T-helper 1 cell treated with Interleukin-12 subunit alpha and Interleukin-12 subunit beta and Interleukin-4 antibody, amounts not matched to agents 30 ng/mL and 1 ng/mL, for 36 hours (primary cell): ENCODE results near the gene GALT. TPM values are rescaled to one million over a fixed set of nuclear protein-coding genes. Genes with fewer than 3 reads are reported as not detected.

ENCODE experiments used
- intact Hi-C: fragments of 100-400 bp; cut with micrococcal nuclease; formaldehyde crosslinking; loops from one replicate; pipeline ENCODE4 v1.15.1; 2024
- total RNA-seq: library from RNA; stranded (reverse); gene quantifications from 2 replicates; pipeline ENCODE4 v1.2.3, GENCODE V29; 2022

GALT gene
- total RNA-seq = 108 and 110 TPM in 2 replicates

DNA sequence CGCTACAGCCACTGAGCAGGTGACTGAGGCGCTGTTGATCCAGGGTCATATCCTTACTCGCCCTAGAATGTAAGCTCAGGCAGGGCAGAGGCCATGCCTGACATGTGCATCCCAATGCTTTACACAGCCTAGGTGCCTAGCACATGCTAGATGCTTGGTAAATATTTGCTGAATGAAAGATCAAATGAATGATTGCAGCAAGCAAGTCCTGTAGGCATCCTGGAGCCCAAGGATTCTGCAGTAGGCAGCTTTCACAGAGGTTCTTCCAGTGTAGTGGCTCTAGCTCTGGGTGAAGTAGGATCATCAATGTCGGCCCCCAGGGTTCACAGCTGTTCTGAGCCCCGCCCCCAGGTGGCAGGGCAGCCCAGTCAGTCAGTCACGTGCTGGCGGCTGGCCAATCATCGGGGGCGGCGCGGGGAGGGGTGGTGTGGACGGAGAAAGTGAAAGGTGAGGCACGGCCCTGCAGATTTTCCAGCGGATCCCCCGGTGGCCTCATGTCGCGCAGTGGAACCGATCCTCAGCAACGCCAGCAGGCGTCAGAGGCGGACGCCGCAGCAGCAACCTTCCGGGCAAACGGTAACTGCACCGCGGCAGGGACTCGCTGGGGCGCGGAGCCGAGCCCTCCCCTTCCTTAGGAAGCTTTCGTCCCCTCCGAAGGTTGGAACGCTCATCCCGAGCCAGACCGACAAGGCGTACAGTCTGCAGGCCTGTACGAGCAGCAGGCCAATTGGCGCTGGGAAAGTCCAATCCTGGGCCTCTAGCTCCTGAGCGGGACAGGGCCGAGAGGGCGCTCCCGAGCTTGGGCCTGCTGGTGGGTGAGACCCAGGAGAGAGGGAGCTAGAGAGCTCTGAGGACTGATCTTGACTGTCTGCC, at the start of gene GALT:
Gene GALT (plus strand): TSS at position 465 of the 873 bp plus-strand sequence. CDS start 30 bp downstream, at position 495.
- intact Hi-C loops = loop anchor here (1.0 to 10.0 kb wide), 8 partner anchors 8 to 1758 kb away; partner anchors contain the start of genes DNAI1, DNAJB5, FAM219A and RNF38

- intact Hi-C loops = no loop called here
Measured at GRCh38 chr9:34599546-34599945, 46.9 kb upstream of the GALT start.

DNA sequence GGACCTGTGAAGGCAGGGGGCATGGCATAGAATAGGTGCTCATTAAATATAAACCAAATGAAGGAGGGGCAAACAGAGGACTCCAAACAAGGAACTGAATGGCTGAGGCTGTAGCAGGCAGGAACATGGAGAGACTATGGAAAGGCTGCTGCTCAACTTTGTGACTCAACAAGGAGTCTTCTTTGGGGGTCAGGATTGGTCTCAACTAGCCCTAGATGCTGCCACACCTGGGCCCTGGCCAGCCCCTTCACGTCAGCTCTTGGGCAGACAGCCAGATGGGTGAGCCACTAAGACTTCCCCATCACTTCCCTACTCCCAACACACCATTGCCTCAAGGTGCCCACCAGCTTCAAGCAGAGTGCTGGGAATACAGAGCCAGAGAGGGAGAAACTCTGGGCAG, 45.6 kb upstream of the GALT start:
- intact Hi-C loops = no loop called here

- intact Hi-C loops = no loop called here
Measured at GRCh38 chr9:34601937-34602573, 44.4 kb upstream of the GALT start.

GRCh38 chr9:34603610-34604231, 42.8 kb upstream of the GALT start:
- intact Hi-C loops = loop anchor here (1.0 kb wide), 4 partner anchors 12 to 166 kb away; no protein-coding TSS in a partner anchor

- intact Hi-C loops = no loop called here
Measured at GRCh38 chr9:34606190-34606589, 40.3 kb upstream of the GALT start.

GRCh38 chr9:34606905-34607304, 39.6 kb upstream of the GALT start:
- intact Hi-C loops = no loop called here

DNA sequence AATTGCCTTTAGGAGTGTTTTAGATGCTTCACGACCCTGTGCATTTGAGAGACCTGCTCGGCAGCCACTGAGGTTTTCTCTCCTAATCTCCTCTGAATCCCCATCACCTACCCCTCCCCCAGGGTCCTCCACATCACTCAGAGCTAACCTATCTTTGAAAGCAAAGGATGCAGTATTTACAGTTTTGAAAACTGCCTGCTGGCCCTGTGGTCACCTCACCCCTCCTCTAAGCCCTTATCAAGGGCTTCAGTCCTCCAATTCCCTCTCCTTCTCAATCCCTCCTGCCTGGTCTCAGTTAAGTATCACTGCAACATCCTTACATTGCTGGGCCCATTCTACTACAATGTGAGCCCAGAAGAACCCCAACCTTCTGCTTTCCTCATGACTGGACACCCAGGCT, 39.1 kb upstream of the GALT start:
- intact Hi-C loops = no loop called here

DNA sequence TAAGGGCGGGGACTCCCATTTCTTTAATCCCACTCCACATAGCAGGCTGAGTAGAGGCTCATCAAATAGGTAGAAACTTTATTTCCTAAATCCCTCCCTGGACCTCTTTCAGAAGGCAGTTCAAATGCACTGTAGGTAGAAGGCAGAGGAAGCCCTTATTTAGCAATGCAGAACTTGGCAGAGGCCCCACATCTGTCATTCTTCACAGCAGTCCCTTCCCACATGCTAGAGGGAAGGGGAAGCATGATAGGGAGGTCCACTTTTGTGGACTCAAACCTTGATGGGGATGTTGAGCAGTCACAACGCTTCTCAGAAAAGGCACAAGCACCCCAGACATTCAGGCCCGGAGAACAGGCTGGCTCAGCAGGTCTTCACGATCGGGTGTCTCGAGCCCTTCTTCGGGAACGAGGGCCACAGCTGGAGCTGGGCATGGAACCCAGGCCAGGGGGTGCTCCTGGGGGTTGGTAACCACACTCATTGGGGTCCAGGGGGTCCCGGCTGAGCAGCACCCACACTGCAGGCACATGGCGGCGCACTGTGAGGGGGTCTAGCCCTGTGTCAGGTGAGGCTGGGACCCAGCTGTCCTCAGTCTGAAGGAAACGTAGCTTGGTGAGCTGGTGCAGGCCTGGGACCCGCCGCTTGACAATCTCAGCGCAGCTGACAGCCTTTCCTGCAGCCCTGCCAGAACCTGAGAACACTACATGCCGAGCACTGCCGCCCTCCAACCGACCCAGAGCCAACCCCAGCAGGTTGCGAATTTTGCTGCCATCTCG, 35.9 kb upstream of the GALT start:
- intact Hi-C loops = loop anchor here (5.0 kb wide), 2 partner anchors 377 to 462 kb away; partner anchors contain the start of genes DNAJB5 and VCP

DNA sequence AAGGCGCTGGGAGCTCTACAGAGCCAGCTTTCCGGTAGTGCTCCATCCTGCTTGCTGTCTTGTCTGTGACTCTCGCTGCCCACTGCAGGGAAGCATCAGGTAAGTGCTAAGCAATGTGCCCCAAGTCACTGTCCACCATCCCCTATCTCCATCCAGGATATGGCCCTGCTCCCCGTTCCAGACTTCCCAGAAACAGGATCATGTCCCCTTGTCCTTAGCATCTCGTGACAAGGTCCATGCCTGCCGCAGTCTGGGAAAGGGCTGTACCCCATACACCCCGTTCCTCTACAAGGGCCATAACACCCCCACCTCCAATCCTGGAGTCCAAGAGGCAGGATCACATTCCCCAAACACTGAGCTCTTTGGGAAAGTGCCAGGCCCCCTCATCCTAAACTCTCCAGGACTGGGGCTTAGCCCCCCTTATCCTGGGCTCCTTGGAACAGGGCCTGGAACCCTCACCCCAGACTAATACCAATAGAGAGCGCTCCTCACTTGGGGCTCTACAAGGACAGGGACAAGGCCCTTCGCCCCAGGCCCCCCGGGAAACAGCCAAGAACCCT, 35.1 kb upstream of the GALT start:
- intact Hi-C loops = loop anchor here (5.0 kb wide), 2 partner anchors 376 to 461 kb away; partner anchors contain the start of genes DNAJB5 and VCP

DNA sequence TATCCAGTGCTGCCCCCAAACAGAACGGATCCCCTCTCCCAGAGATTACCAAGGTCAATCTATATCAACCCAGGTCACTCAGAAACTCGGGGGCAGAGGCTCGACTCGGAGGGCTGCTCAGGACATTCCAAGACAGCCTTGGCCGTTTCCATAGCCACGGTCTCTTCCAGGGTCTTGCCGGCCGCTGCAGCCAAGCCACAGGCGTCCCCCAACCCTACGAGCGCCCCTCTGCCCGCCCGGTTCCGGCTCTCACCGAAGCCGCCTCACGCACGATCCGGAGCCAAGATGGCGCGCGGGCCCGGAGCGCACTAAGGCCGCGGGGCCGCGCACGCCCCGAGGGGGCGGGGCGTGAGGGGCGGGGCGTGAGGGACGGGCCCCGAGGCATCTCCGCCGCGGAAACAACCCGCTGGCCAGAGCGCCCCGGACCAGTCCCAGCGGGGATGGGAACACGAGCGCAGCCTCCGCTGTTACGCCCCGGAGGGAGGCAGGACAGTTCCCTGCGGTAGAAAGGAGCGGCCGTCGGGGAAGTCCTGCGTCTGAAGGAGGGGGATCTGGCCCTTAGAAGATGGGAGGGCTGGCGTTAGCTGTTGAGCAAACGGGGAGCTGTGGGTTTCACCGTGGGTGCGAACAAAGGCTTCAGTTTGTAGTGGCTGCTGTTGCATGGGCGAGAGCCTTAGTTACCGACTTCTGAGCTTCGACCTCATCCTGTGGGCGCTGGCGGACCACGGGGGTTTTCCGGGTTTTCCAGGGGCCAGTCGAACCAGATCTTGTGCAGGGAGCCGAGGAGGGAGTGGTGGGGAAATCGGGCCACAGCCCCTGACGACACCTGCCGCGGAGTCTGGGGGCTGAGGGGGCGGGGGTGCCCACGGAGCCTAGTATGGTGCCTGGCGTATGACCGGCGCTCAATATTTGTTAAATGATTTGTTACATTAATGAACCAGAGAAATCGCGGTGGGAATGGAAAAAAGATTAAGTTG, 34.4 kb upstream of the GALT start, which contains the start of gene RPP25L:
Gene RPP25L (minus strand): TSS at position 287 of the 977 bp plus-strand sequence. CDS start 801 bp downstream, outside the sequence.
- intact Hi-C loops = loop anchor here (1.0 to 5.0 kb wide), 15 partner anchors 8 to 796 kb away; partner anchors contain the start of genes ARID3C, DCTN3, DNAI1 and DNAJB5

DNA sequence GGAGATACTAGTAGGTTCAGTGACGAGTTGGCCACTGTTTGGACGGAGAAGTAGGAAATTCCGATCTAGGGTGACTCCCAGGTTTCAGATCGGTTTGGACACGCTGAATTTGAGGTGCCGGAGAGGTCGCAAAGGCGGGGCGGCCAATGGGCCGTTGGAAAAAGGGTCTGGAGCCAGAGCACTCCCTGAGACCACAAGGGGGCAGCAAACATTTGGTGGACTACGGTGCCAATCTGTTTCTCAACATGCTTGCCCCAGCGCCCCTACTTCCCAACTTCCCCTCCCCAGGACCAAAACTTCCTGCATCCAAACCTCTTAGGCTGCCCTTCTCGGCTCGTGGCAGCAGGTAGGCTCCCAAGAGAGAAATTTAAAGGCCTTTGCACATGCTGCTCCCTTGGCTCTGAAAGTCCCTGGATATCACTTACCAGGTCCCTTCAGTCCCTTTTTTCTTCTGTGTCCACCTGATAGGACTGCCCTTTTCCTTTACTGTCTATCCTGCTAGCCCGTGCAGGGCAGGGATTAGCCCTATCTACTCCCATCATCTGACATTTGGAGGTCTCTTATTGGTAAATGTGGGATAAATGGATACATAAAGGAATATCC, 33.6 kb upstream of the GALT start:
- intact Hi-C loops = loop anchor here (1.0 to 5.0 kb wide), 15 partner anchors 7 to 797 kb away; partner anchors contain the start of genes ARID3C, DCTN3, DNAI1 and DNAJB5

DNA sequence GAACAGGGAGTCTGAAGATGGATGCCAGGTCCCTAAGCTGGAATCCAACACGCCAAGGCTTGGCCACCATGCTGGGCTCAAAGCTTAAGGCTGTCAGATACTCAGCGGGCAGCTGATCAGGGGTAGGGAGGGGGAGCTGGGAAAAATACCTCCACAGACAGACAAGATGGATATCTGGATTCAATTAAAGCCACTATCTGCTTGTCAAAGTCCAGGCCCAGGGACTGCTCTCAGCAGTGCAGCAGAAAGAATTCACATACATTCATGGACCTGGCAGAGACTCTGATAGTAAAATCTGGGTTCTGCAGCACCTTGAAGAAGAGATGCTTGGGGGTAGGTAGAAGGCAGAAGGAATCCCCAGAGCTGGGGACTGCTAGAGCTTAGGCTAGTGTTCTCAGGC, 31.3 kb upstream of the GALT start:
- intact Hi-C loops = no loop called here

DNA sequence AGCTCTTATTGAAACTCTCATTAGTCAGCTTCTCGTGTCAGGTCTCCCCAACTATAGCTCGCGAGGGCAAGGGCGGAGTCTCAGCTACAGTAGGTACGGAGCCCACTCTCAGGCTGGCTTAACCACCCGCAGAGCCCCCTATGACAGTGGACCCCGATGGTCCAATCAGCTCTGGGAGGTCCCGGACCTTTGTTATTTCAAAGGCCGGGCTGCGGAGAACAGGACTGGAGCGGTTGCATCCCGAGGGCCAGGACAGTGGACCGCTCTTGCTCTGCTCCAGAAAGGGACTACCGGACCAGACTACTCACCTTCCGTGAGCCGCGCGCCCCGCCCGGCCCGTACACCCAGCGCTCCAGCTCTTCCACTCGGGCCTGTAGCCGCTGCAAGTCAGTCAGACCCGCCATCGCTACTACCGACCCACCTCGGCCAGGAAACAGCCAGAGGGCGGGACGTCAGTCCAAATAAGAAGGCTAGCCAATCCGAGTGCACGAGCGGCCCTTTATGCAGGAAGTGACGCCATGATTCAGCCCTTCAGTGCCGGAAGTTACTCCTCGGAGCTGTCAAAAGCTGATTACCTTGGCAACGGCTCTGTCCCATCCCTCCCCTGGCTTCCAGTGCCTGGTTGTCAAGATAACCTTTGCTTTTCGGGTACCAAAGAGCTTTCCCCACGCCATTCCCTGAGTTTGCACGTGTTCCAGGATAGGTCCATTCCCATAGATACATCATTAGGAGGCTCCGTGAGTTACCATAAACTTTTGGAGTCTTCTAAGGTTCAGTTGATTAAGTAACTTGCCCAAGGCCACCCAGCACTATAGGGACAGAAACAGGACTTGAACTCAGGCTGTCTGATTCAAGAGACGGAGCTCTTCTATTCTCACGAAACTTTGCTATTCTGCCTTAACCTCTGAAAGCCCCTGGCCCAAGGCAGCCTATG, 26.1 kb upstream of the GALT start, which contains the start of gene DCTN3:
Gene DCTN3 (minus strand): TSS at position 435 of the 934 bp plus-strand sequence. CDS start 31 bp downstream, at position 404.
- intact Hi-C loops = loop anchor here (1.0 to 10.0 kb wide), 7 partner anchors 8 to 1034 kb away; partner anchors contain the start of genes CCDC107, DNAI1, FAM219A and RMRP

DNA sequence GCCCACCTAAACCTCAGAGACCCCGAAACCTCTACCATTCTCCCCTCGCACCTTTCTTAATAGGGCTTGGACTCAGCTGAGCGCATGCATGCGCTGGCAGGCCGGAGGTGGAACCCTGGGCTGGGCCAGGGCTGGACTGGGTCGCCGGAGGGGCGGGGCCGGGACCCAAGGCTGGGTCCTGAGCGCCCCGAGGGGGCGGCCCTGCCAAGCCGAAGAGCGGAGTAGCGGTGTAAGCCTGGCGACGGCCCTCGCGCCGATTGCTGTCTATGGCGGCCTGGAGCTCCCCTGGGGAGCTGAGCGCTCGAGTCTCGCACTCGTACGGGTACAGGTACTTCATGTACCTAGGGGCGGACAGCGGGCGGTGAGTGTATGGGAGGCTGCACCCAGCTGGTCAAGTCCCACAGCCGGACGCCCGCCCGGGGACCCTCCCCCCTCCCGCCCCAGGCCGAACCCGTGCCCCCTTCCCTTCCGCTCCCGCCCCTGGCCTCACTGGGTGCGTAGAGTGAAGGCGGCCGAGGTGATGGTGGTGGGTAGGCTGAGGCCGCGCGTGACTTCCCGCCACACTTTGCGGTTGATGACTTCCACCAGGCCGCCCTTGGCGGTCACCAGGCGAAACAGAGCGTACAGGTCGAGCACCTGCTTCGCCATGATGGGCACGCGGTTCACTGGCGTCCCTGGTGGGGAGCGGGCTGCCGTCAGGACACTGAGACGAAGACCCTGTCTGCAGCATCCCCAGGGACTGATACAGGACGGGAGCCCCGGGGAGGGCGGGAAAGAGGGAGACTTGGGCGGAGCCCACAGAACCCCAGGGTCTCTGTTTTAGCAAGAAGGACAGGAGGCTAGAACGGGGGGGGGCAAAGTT, 22.9 kb upstream of the GALT start:
- intact Hi-C loops = loop anchor here (10.0 kb wide), 1 partner anchor 1031 kb away; the partner anchor contains the start of genes CCDC107, RMRP and SIT1
